HUES48 (cell line): ENCODE results near the gene POMT1.
"Not testable (repeated sequence)": the region's sequence is repeated elsewhere in the genome, so short reads cannot be mapped to it uniquely, and the experiment has no call there.

Experiments
- H3K27ac ChIP-seq: one replicate; pipeline ENCODE4 v1.7.0; 2013; ENCODE audit warnings: low read depth, low read length, inconsistent platforms
- H3K27me3 ChIP-seq: 2 replicates; pipeline ENCODE4 v1.6.1; 2013; ENCODE audit warnings: mild to moderate bottlenecking, low read length; ENCODE audit not compliant: control insufficient read depth, insufficient read depth
- H3K36me3 ChIP-seq: 2 replicates; pipeline ENCODE4 v1.6.1; 2013; ENCODE audit warnings: low read length; ENCODE audit not compliant: control insufficient read depth, insufficient read depth
- H3K4me1 ChIP-seq: 2 replicates; pipeline ENCODE4 v1.6.1; 2013; ENCODE audit warnings: mild to moderate bottlenecking, low read length; ENCODE audit not compliant: control insufficient read depth, insufficient read depth
- H3K4me3 ChIP-seq: 2 replicates; pipeline ENCODE4 v1.5.1; 2013; ENCODE audit warnings: mild to moderate bottlenecking, low read depth, low read length
- H3K9ac ChIP-seq: 2 replicates; pipeline ENCODE4 v1.6.1; 2013; ENCODE audit warnings: mild to moderate bottlenecking, low read depth, low read length, moderate library complexity
- H3K9me3 ChIP-seq: 2 replicates; pipeline ENCODE4 v1.6.1; 2013; ENCODE audit warnings: low read length; ENCODE audit not compliant: control insufficient read depth, insufficient read depth

The POMT1 gene

DNA sequence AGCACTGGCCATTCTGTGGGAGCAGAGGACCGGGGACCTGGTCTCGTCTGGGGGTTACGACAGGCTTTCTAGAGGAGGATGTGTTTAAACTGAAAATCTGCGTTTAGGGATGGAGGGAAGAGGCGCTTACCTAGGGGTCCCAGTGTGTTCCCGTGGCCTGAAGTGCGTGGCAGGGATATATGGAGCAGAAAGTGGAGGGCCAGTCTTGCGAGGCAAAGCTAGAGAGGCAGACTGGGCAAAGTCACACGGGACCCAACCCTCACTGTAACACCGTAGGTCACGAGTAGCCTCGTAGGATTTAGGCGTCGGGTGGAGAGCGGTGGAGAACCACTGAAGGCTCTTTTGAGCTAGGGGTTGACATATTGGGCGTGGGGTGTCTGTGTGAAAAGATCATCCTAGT is 32.8 kb upstream of the POMT1 start:
- peaks cover 95% of the 10 kb centered on the region for H3K36me3 ChIP-seq
- no peak overlapping the region for H3K4me3 ChIP-seq
- no peaks in the 10 kb centered on the region for H3K9me3 ChIP-seq
- H3K27ac ChIP-seq = no peak overlapping the region
- H3K27me3 ChIP-seq = no peaks in the 10 kb centered on the region
- H3K9ac ChIP-seq = no peak overlapping the region
- H3K4me1 ChIP-seq = no peaks in the 10 kb centered on the region

DNA sequence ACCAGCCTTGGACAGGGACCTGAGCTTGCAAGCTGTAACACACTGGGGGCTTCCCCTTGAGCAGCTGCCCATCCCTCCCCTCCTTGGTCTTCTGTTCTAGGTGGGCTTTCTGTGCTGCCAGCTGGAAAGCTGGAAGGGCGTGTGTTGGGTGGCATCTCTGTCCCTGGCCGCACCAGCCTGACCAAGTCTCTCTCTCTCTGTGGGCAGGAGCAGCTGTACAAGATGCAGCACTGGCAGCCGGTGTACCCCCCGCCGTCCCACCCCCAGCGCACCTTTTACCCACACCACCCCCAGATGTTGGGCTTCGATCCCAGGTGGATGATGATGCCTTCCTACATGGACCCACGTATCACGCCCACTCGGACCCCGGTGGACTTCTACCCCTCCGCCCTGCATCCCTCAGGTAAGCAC is 32.1 kb upstream of the POMT1 start:
- Histone ChIP-seq H3K9ac (no peak overlapping the region), H3K27ac (no peak overlapping the region), H3K9me3 (no peaks in the 10 kb centered on the region), H3K27me3 (no peaks in the 10 kb centered on the region), H3K4me1 (no peaks in the 10 kb centered on the region), H3K4me3 (no peak overlapping the region), H3K36me3 (peaks cover 95% of the 10 kb centered on the region)

DNA sequence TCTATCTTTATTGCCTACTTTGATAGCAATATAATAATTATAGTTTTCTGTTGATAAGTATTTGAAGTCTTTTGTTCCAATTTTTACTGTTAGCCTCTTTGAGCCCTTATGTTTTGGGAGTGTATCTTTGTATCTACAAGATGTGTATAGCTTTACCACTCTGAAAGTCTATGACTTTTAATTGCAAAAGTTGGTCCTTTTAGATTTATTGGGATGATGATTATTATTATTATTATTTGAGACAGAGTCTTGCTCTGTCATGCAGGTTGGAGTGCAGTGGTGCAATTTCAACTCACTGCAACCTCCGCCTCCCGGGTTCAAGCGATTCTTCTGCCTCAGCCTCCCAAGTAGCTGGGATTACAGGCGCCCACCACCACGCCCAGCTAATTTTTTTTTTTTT is 30.6 kb upstream of the POMT1 start:
- peaks cover 98% of the 10 kb centered on the region for H3K36me3 ChIP-seq
- H3K27me3 ChIP-seq, H3K9ac ChIP-seq, H3K9me3 ChIP-seq, H3K27ac ChIP-seq, H3K4me3 ChIP-seq, H3K4me1 ChIP-seq: not testable (repeated sequence)

DNA sequence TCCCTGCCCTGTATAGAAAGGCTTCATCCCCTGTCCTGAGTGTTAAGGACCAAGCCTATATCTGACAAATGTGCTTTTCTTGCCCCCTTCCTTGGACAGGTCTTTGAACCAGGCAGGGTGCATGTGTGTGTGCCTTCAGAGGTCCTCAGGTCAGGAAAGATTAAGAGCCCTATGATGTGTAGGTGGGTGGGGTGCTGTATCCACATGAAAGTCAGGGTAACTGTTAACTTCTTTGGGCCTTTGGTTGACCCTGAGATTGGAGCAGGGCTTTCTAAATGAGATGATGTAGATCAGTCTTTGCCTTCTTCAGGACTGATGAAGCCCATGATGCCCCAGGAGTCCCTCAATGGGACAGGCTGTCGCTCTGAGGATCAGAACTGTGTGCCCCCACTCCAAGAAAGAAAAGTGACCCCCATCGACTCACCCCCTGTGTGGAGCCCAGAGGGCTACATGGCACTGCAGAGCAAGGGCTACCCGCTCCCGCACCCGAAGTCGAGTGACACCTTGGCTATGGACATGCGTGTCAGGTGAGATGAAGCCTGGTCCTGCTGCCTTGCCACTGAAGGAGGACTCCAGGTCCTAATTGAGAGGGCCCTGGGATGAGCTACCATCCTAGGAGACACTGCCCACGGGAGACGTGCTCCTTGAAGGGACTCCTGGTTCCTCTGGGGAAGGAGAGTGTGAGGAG is 29.4 kb upstream of the POMT1 start:
- Histone ChIP-seq H3K36me3 (peaks cover 97% of the 10 kb centered on the region), H3K4me3 (no peak overlapping the region)

DNA sequence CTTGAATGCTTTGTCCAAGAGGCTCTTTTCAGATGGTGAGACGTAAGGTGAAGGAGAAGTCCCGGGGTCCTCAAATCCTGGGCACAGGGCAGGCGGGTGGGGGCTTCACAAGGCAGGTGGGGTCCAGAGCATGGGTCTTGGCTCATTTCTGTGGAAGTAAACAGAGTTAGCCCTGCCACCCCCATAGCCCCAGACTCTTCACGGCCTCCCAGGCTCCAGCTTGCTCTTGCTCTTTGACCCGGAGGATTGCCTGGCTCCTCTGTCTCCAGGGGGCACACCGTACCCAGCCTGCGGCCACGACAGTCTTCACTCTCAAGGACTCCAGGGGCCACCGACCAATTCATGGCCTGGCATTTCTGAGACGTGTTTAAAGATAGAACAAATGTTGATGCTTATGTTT is 28.8 kb upstream of the POMT1 start:
- Histone ChIP-seq H3K27me3 (no peaks in the 10 kb centered on the region), H3K4me3 (no peak overlapping the region), H3K36me3 (peaks cover 96% of the 10 kb centered on the region), H3K9ac (no peak overlapping the region), H3K27ac (no peak overlapping the region), H3K4me1 (no peaks in the 10 kb centered on the region), H3K9me3 (no peaks in the 10 kb centered on the region)

More for the DNA sequence above, 29.4 kb upstream of the POMT1 start:
- Histone ChIP-seq H3K9ac (no peak overlapping the region), H3K27me3 (no peaks in the 10 kb centered on the region), H3K4me1 (no peaks in the 10 kb centered on the region), H3K9me3 (no peaks in the 10 kb centered on the region), H3K27ac (no peak overlapping the region)

DNA sequence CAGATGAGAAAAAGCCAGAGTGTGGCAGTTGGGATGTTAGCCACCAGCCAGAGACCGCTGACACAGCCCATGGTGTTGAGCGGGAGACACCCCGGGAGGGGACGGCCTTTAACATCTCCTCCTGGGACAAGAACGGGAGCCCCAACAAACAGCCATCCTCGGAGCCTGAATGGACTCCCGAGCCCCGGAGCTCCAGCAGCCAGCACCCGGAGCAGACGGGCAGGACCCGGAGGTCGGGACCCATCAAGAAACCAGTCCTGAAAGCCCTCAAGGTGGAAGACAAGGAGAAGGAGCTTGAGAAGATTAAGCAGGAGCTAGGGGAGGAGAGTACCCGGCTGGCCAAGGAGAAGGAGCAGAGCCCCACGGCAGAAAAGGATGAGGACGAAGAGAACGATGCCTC is 28.0 kb upstream of the POMT1 start:
- Histone ChIP-seq H3K4me1 (no peaks in the 10 kb centered on the region), H3K27me3 (no peaks in the 10 kb centered on the region), H3K9ac (no peak overlapping the region), H3K36me3 (peaks cover 96% of the 10 kb centered on the region), H3K9me3 (no peaks in the 10 kb centered on the region), H3K4me3 (no peak overlapping the region), H3K27ac (no peak overlapping the region)

DNA sequence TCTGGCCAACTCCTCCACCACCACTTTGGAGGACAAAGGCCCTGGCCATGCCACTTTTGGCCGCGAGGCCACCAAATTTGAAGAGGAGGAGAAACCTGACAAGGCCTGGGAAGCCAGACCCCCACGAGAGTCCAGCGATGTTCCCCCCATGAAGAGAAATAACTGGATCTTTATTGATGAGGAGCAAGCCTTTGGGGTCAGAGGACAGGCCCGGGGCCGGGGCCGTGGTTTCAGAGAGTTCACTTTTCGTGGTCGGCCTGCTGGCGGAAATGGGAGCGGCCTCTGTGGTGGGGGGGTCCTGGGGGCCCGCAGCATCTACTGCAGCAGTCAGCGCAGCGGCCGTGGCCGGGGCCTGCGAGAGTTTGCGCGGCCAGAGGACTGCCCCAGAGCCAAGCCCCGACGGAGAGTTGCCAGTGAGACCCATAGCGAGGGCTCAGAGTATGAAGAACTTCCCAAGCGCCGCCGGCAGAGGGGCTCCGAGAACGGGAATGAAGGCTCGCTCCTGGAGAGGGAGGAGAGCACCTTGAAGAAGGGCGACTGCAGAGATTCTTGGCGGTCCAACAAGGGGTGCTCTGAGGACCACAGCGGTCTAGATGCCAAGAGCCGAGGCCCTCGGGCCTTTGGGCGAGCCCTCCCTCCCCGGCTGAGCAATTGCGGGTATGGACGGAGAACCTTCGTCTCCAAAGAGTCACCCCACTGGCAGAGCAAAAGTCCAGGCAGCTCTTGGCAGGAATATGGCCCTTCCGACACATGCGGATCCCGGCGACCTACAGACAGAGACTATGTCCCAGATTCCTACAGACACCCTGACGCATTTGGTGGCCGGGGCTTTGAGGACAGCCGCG is 27.4 kb upstream of the POMT1 start:
- H3K9me3 ChIP-seq = no peaks in the 10 kb centered on the region
- no peaks in the 10 kb centered on the region for H3K4me1 ChIP-seq
- peaks cover 96% of the 10 kb centered on the region for H3K36me3 ChIP-seq
- peak overlapping the region; percentile 4 for H3K27ac ChIP-seq
- no peak overlapping the region for H3K4me3 ChIP-seq
- no peak overlapping the region for H3K9ac ChIP-seq
- no peaks in the 10 kb centered on the region for H3K27me3 ChIP-seq

DNA sequence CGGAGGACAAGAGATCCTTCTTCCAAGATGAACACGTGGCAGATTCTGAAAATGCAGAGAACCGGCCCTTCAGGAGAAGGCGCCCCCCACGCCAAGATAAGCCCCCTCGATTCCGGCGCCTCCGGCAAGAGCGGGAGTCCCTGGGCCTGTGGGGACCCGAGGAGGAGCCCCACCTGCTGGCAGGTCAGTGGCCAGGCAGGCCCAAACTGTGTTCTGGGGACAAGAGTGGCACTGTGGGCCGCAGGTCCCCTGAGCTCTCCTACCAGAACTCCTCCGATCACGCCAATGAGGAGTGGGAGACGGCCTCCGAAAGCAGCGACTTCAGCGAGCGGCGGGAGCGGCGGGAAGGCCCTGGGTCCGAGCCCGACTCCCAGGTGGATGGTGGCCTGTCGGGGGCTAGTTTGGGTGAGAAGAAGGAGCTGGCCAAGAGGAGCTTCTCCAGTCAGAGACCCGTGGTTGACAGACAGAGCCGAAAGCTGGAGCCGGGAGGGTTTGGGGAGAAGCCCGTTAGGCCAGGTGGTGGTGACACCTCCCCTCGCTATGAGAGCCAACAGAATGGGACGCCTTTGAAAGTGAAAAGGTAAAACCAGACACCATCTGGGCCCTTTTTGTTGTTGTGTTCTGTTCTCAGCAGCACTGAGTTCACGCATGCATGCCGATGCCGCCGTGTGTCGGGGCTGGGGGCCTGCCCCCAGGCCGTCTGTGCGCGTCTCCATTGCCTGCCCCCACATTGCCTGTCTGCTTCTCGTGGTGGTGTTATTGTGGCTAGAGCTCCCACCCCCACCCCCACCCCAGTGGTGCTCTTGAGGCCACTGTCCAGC is 26.6 kb upstream of the POMT1 start:
- H3K27me3 ChIP-seq = no peaks in the 10 kb centered on the region
- no peaks in the 10 kb centered on the region for H3K9me3 ChIP-seq
- H3K27ac ChIP-seq = peak overlapping the region; percentile 4
- peaks cover 95% of the 10 kb centered on the region for H3K36me3 ChIP-seq
- H3K4me1 ChIP-seq = no peaks in the 10 kb centered on the region
- H3K9ac ChIP-seq = no peak overlapping the region
- H3K4me3 ChIP-seq = no peak overlapping the region

DNA sequence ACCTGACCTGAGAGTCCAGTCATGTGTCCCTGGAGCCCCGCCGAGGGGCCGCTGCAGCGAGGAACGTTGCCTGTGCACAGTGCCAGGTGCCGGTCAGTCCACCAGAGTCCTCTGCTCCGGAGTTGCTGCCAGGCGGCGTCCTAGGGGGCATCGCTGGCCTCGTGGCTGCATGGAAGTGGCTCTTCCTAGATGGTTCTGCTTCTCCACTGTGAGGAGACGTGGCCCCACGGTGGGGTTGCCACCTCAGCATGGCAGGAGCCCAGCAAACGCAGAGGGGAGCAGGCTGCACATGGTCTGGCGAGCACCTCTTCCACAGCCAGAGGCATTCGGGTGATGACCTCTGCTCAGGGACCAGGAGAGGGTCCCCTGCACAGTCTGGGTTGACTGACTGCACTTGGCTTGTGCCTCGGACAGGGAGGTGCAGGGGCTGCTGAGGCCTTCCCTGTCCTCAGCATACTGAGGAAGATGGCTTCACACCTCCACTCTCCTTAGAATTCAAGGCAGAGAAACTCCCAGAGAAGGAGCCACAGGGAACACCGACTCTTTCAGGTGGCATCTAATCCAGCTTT is 25.9 kb upstream of the POMT1 start:
- Histone ChIP-seq H3K4me1 (no peaks in the 10 kb centered on the region), H3K27me3 (no peaks in the 10 kb centered on the region), H3K36me3 (peaks cover 95% of the 10 kb centered on the region), H3K9ac (no peak overlapping the region), H3K27ac (no peak overlapping the region), H3K9me3 (no peaks in the 10 kb centered on the region), H3K4me3 (no peak overlapping the region)

DNA sequence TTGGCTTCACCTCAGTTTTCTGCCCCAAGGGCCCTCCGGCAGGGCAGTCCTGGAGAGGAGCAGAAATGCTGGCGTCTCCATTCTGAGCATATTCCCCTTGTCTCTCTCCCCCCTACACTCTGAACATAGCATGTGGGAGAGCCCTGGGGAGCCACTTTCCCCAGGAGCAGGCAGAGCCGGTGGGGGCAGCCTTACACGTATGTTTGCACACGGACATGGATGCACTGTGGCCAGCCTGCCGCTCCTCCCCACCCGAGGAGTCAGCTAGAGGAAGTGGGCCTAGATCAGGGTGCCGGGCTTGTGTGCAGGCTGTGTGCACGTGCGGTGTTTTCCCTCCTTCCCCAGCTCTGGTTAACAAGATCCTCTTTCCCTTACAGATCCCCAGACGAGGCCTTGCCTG is 25.4 kb upstream of the POMT1 start:
- no peak overlapping the region for H3K9ac ChIP-seq
- H3K27ac ChIP-seq = no peak overlapping the region
- H3K9me3 ChIP-seq = no peaks in the 10 kb centered on the region
- H3K4me3 ChIP-seq = no peak overlapping the region
- H3K27me3 ChIP-seq = no peaks in the 10 kb centered on the region
- peaks cover 96% of the 10 kb centered on the region for H3K36me3 ChIP-seq
- H3K4me1 ChIP-seq = no peaks in the 10 kb centered on the region
